IMR-90 (cell line): ENCODE results near the gene NFAT5. TPM values are rescaled to one million over a fixed set of nuclear protein-coding genes. Genes with fewer than 3 reads are reported as not detected.

Experiments used
- ATAC-seq: fragments of 200-7000 bp; cut with Tn5 transposase; 2 replicates; pipeline ENCODE4 v1.9.1; 2020; ENCODE audit warnings: low read depth, mild to moderate bottlenecking, moderate library complexity
- BruUV-seq: library from RNA; stranded (reverse); fragments of 400-500 nt; replicated peaks from 2 replicates; lab custom pipeline; 2021; lab: Mats Ljungman, UMichigan
- CTCF ChIA-PET: fragments of 300-600 bp; formaldehyde crosslinking; extraction: SDS; loops from one replicate; lab custom pipeline; 2021; ENCODE audit warnings: antibody characterized with exemption; lab: Yijun Ruan, JAX
- POLR2A ChIA-PET: fragments of 300-600 bp; sonication (Branson Sonifier 250); formaldehyde crosslinking; loops from one replicate; lab custom pipeline; 2022; ENCODE audit warnings: antibody characterized with exemption; ENCODE audit not compliant: unreplicated experiment; lab: Charles Lee
- DNase-seq: peaks from one replicate; pipeline ENCODE4 v3.0.0; 2013
- H2AFZ ChIP-seq: replicated peaks from 2 replicates; pipeline ENCODE3; 2013; ENCODE audit warnings: low read length, mild to moderate bottlenecking; ENCODE audit not compliant: poor library complexity
- H2AK5ac ChIP-seq: 2 replicates; pipeline ENCODE4 v1.6.1; 2013; ENCODE audit warnings: low read depth, low read length, inconsistent platforms
- H2AK9ac ChIP-seq: replicated peaks from 2 replicates; pipeline ENCODE3; 2013; ENCODE audit warnings: mild to moderate bottlenecking, low read depth, low read length, moderate library complexity; ENCODE audit not compliant: poor library complexity
- H2BK120ac ChIP-seq: 2 replicates; pipeline ENCODE4 v1.6.1; 2013; ENCODE audit warnings: low read depth, low read length, inconsistent platforms
- H2BK15ac ChIP-seq: 3 replicates; pipeline ENCODE4 v1.6.1; 2013; ENCODE audit warnings: low read depth, low read length, inconsistent platforms
- H2BK20ac ChIP-seq: 2 replicates; pipeline ENCODE4 v1.6.1; 2013; ENCODE audit warnings: low read depth, mild to moderate bottlenecking, inconsistent platforms, low read length, moderate library complexity
- H2BK5ac ChIP-seq: 2 replicates; pipeline ENCODE4 v1.6.1; 2013; ENCODE audit warnings: mild to moderate bottlenecking, low read depth, low read length, inconsistent platforms; ENCODE audit not compliant: poor library complexity, severe bottlenecking
- H3K14ac ChIP-seq: replicated peaks from 2 replicates; pipeline ENCODE4 v1.6.1; 2013; ENCODE audit warnings: low read depth, low read length, inconsistent platforms
- H3K18ac ChIP-seq: 2 replicates; pipeline ENCODE4 v1.6.1; 2013; ENCODE audit warnings: low read depth, low read length, control low read depth
- H3K23ac ChIP-seq: 2 replicates; pipeline ENCODE4 v1.6.1; 2013; ENCODE audit warnings: low read depth, low read length, inconsistent platforms
- H3K27ac ChIP-seq: 2 replicates; pipeline ENCODE4 v1.5.1; 2013; ENCODE audit warnings: mild to moderate bottlenecking, control low read depth, low read length; ENCODE audit not compliant: insufficient read depth
- H3K27me3 ChIP-seq: 2 replicates; pipeline ENCODE4 v1.6.1; 2013; ENCODE audit warnings: low read length; ENCODE audit not compliant: control insufficient read depth, insufficient read depth
- H3K36me3 ChIP-seq: 2 replicates; pipeline ENCODE4 v1.6.1; 2013; ENCODE audit warnings: low read length, mixed read lengths; ENCODE audit not compliant: control insufficient read depth, insufficient read depth
- H3K4ac ChIP-seq: 2 replicates; pipeline ENCODE4 v1.6.1; 2013; ENCODE audit warnings: low read depth, low read length, inconsistent platforms
- H3K4me1 ChIP-seq: 2 replicates; pipeline ENCODE4 v1.6.1; 2013; ENCODE audit warnings: low read length, mixed read lengths; ENCODE audit not compliant: control insufficient read depth, insufficient read depth
- H3K4me2 ChIP-seq: 2 replicates; pipeline ENCODE4 v1.6.1; 2013; ENCODE audit warnings: low read depth, mild to moderate bottlenecking, control low read depth, low read length, moderate library complexity
- H3K4me3 ChIP-seq: 2 replicates; pipeline ENCODE4 v1.5.1; 2013; ENCODE audit warnings: low read depth, mild to moderate bottlenecking, control low read depth, low read length, moderate library complexity; ENCODE audit not compliant: insufficient read depth
- H3K56ac ChIP-seq: 2 replicates; pipeline ENCODE4 v1.6.1; 2013; ENCODE audit warnings: low read length, inconsistent platforms; ENCODE audit not compliant: insufficient read depth; ENCODE audit errors: extremely low read depth
- H3K79me1 ChIP-seq, 2 experiments: 2 replicates each; pipeline ENCODE4 v1.6.1; 2013; ENCODE audit warnings: low read length in 2 of 2, inconsistent platforms in 1 of 2, low read depth in 1 of 2
- H3K9ac ChIP-seq: 2 replicates; pipeline ENCODE4 v1.6.1; 2013; ENCODE audit warnings: low read depth, low read length, control low read depth
- H3K9me1 ChIP-seq: 2 replicates; pipeline ENCODE4 v1.6.1; 2013; ENCODE audit warnings: low read length, inconsistent platforms; ENCODE audit not compliant: insufficient read depth
- H3K9me3 ChIP-seq: 2 replicates; pipeline ENCODE4 v1.6.1; 2013; ENCODE audit warnings: low read length; ENCODE audit not compliant: control insufficient read depth, insufficient read depth
- H4K20me1 ChIP-seq: 2 replicates; pipeline ENCODE4 v1.6.1; 2013; ENCODE audit warnings: low read length, inconsistent platforms; ENCODE audit not compliant: insufficient read depth
- H4K5ac ChIP-seq: 2 replicates; pipeline ENCODE4 v1.6.1; 2013; ENCODE audit warnings: mild to moderate bottlenecking, low read depth, low read length, control low read depth
- H4K8ac ChIP-seq, 2 experiments: 2 replicates each; pipeline ENCODE4 v1.6.1; 2013; ENCODE audit warnings: low read depth in 2 of 2, low read length in 2 of 2, control low read depth in 1 of 2, inconsistent platforms in 1 of 2
- H4K91ac ChIP-seq: 2 replicates; pipeline ENCODE4 v1.6.1; 2013; ENCODE audit warnings: low read depth, low read length, inconsistent platforms; ENCODE audit not compliant: insufficient read depth
- BHLHE40 ChIP-seq: fragments of 150-350 bp; IDR thresholded peaks from 2 replicates; pipeline ENCODE4 v1.6.1; 2016; ENCODE audit warnings: mild to moderate bottlenecking, low read depth, low read length
- CEBPB ChIP-seq: IDR thresholded peaks from 2 replicates; pipeline ENCODE4 v1.6.1; 2012; ENCODE audit warnings: low read depth, low read length, improper control_type of control experiment
- CHD1 ChIP-seq: IDR thresholded peaks from 2 replicates; pipeline ENCODE4 v1.6.1; 2012; ENCODE audit warnings: low read depth, low read length, improper control_type of control experiment
- CTCF ChIP-seq: conservative IDR thresholded peaks from 2 replicates; pipeline ENCODE4 v1.5.1; 2012; ENCODE audit warnings: mild to moderate bottlenecking, low read depth, low read length, improper control_type of control experiment
- ELK1 ChIP-seq: fragments of 150-350 bp; IDR thresholded peaks from 2 replicates; pipeline ENCODE4 v1.6.1; 2016; ENCODE audit warnings: low read depth, mild to moderate bottlenecking, low read length, moderate library complexity, borderline replicate concordance
- FOS ChIP-seq: fragments of 150-350 bp; IDR thresholded peaks from 2 replicates; pipeline ENCODE4 v1.6.1; 2016; ENCODE audit warnings: low read depth, low read length
- MAFK ChIP-seq: IDR thresholded peaks from 2 replicates; pipeline ENCODE4 v1.6.1; 2012; ENCODE audit warnings: low read depth, low read length, improper control_type of control experiment
- MAZ ChIP-seq: IDR thresholded peaks from 2 replicates; pipeline ENCODE4 v1.6.1; 2012; ENCODE audit warnings: low read depth, mild to moderate bottlenecking, low read length, improper control_type of control experiment, moderate library complexity, borderline replicate concordance
- MXI1 ChIP-seq: IDR thresholded peaks from 2 replicates; pipeline ENCODE4 v1.6.1; 2012; ENCODE audit warnings: low read depth, mild to moderate bottlenecking, low read length, moderate library complexity, borderline replicate concordance
- NFE2L2 ChIP-seq: fragments of 150-350 bp; IDR thresholded peaks from 2 replicates; pipeline ENCODE4 v1.6.1; 2016; ENCODE audit warnings: low read depth, mild to moderate bottlenecking, low read length
- POLR2A ChIP-seq: IDR thresholded peaks from 2 replicates; pipeline ENCODE4 v1.6.1; 2012; ENCODE audit warnings: mild to moderate bottlenecking, low read depth, low read length
- RAD21 ChIP-seq: IDR thresholded peaks from 2 replicates; pipeline ENCODE4 v1.6.1; 2012; ENCODE audit warnings: low read length, improper control_type of control experiment
- RCOR1 ChIP-seq: IDR thresholded peaks from 2 replicates; pipeline ENCODE4 v1.6.1; 2012; ENCODE audit warnings: mild to moderate bottlenecking, low read length, improper control_type of control experiment; ENCODE audit not compliant: insufficient replicate concordance
- RFX5 ChIP-seq: IDR thresholded peaks from 2 replicates; pipeline ENCODE4 v1.8.0; 2012; ENCODE audit warnings: low read depth, mild to moderate bottlenecking, low read length, moderate library complexity
- SMC3 ChIP-seq: fragments of 150-350 bp; IDR thresholded peaks from 2 replicates; pipeline ENCODE4 v1.6.1; 2016; ENCODE audit warnings: low read depth, mild to moderate bottlenecking, antibody characterized with exemption, low read length, moderate library complexity
- USF2 ChIP-seq: fragments of 150-350 bp; IDR thresholded peaks from 2 replicates; pipeline ENCODE4 v1.6.1; 2017; ENCODE audit warnings: mild to moderate bottlenecking, antibody characterized with exemption, low read length, low read depth
- whole genome bisulfite sequencing, 2 experiments: methylation state at CpG; one replicate each; pipeline versions ENCODE4 v1.1.5 to v1.1.7; 2013; ENCODE audit warnings: missing lambda C conversion rate in 2 of 2; ENCODE audit not compliant: insufficient read length in 1 of 2; ENCODE audit errors: extremely low coverage in 2 of 2; 5-methylcytosine and 5-hydroxymethylcytosine counted together
- dilution Hi-C: fragments of 300-500 bp; cut with HindIII; formaldehyde crosslinking; loops from one replicate; pipeline ENCODE4 v1.14.3; 2018; ENCODE audit warnings: low sequenced_read_pairs; ENCODE audit not compliant: unreplicated experiment
- in situ Hi-C: fragments of 300-500 bp; cut with MboI; formaldehyde crosslinking; loops from 3 replicates; pipeline ENCODE4 v1.14.3; 2019; ENCODE audit warnings: low sequenced_read_pairs, inconsistent platforms, mixed read lengths
- intact Hi-C: fragments of 100-400 bp; cut with micrococcal nuclease; formaldehyde crosslinking; loops from 2 replicates; pipeline ENCODE4 v1.10.0; 2022
- polyA plus RNA-seq, 3 experiments: library from polyadenylated mRNA; depleted of rRNA; stranded (reverse); fragments of >200 nt; gene quantifications; 2 replicates each; pipeline ENCODE4 v1.2.3, GENCODE V29; 2012; ENCODE audit warnings: low replicate concordance in 1 of 3
- total RNA-seq: library from RNA; depleted of rRNA; stranded (reverse); fragments of >200 nt; gene quantifications from 2 replicates; pipeline ENCODE4 v1.2.3, GENCODE V29; 2012

NFAT5 gene
- total and polyA plus RNA-seq, 2 of the 4 experiments (the other 2 are of a cell fraction): 10.9 to 20.1 TPM

- Histone ChIP-seq H3K4me1 (peaks cover 4% of the 10 kb centered on the region; the same call in 1 of the 2 replicates), H3K27me3 (no peaks in the 10 kb centered on the region), H3K36me3 (peaks cover 24% of the 10 kb centered on the region), H3K9me3 (no peaks in the 10 kb centered on the region), H2BK20ac (no peak overlapping the region), H3K79me1 (peaks cover 11 to 25% of the 10 kb centered on the region in 2 experiments), H3K9ac (no peak overlapping the region), H2BK15ac (no peak overlapping the region), H2BK5ac (no peak overlapping the region), H3K23ac (no peak overlapping the region), H2BK120ac (no peak overlapping the region), H4K8ac (no peak overlapping the region), H3K27ac (no peak overlapping the region), H3K9me1 (no peaks in the 10 kb centered on the region), H3K18ac (no peak overlapping the region), H3K4me3 (no peak overlapping the region), H4K20me1 (peaks cover 7% of the 10 kb centered on the region; the same call in 1 of the 2 replicates), H2AFZ (no peak overlapping the region), H4K91ac (no peak overlapping the region), H3K14ac (no peak overlapping the region), H2AK9ac (no peak overlapping the region), H3K4me2 (no peak overlapping the region), H2AK5ac (no peak overlapping the region), H3K4ac (no peak overlapping the region), H3K56ac (no peak overlapping the region), H4K5ac (no peak overlapping the region)
- dilution Hi-C loops: no loop called here
- in situ Hi-C loops: loop anchor here (5.0 kb wide), 1 partner anchor 45 kb away; the partner anchor contains the start of gene NOB1
- no peak for DNase-seq
- TF ChIP-seq RCOR1: no peak
- TF ChIP-seq CTCF: no peak
- no peak for TF ChIP-seq FOS
- TF ChIP-seq BHLHE40: no peak
- no peak for TF ChIP-seq MAZ
- TF ChIP-seq NFE2L2: no peak
- TF ChIP-seq RFX5: no peak
- no peak for TF ChIP-seq CHD1
- no peak for TF ChIP-seq MXI1
- TF ChIP-seq ELK1: no peak
- no peak for TF ChIP-seq SMC3
- no peak for TF ChIP-seq USF2
- TF ChIP-seq POLR2A: no peak
- no peak for TF ChIP-seq MAFK
- no peak for TF ChIP-seq RAD21
- no peak for TF ChIP-seq CEBPB
- WGBS, 2 experiments: no CpG with 5 or more reads among the region's 2 CpGs
- CTCF ChIA-PET: no interaction called here
- POLR2A ChIA-PET: no interaction called here
- no peak for ATAC-seq
- no TSS peak for BruUV-seq
- intact Hi-C loops: no loop called here
These were observed 141.2 kb downstream of the NFAT5 start for GRCh38 chr16:69706975-69707340.
